ENCODE measurements around the gene ULK4.

DNA sequence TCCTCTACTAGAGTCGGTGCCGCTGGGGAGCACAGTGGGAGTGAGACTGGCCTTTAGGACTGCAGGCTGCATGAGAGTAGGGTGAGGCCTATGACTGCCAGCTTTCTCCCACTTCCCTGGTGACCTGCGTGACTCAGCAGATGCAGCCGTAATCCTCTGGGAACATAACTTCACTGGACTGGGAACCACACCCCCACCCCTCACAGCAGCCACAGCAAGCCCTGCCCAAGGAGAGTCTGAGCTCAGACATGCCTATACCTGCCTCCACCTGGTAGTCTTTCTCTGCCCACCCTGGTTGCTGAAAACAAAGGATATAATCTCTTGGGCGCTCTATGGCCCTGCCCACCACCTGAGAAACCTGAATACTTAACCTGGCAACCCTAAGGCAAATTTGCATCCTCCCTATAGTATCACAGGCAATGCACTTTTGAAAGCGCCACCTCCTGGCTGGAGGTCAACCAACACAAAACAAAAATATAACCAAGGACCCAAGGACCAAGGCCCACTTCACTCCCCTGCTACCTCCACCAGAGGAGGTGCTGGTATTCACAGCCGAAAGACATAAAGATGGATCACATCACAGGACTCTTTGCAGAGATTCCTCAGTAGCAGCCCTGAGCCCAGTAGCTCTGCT is 453.7 kb downstream of the ULK4 start:
- TF ChIP-seq, protein P1, sequence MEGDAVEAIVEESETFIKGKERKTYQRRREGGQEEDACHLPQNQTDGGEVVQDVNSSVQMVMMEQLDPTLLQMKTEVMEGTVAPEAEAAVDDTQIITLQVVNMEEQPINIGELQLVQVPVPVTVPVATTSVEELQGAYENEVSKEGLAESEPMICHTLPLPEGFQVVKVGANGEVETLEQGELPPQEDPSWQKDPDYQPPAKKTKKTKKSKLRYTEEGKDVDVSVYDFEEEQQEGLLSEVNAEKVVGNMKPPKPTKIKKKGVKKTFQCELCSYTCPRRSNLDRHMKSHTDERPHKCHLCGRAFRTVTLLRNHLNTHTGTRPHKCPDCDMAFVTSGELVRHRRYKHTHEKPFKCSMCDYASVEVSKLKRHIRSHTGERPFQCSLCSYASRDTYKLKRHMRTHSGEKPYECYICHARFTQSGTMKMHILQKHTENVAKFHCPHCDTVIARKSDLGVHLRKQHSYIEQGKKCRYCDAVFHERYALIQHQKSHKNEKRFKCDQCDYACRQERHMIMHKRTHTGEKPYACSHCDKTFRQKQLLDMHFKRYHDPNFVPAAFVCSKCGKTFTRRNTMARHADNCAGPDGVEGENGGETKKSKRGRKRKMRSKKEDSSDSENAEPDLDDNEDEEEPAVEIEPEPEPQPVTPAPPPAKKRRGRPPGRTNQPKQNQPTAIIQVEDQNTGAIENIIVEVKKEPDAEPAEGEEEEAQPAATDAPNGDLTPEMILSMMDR (IDR thresholded peaks at IDR 0.05): no peak
- TF ChIP-seq POLR2A (IDR thresholded peaks at IDR 0.05): no peak
